Vagina (tissue), 2 donors: ENCODE results near the gene PCDHGA1.

Experiments
- POLR2A ChIP-seq, 2 donors: fragments of 450-650 bp; IDR thresholded peaks; one replicate each; pipeline ENCODE4 v1.6.1; 2017; ENCODE audit warnings: antibody characterized with exemption in 2 of 2, mild to moderate bottlenecking in 2 of 2, moderate library complexity in 2 of 2
- TF ChIP-seq, protein P1 (sequence below), 3 experiments: fragments of 450-650 bp in 2 of 3; fragments of 200-600 bp in 1 of 3; sonication (generic) in 1 of 3; IDR thresholded peaks; one replicate each; pipeline ENCODE4 v1.5.1; 2017 to 2019; ENCODE audit warnings: antibody characterized with exemption in 3 of 3, mild to moderate bottlenecking in 2 of 3, moderate library complexity in 2 of 3

DNA sequence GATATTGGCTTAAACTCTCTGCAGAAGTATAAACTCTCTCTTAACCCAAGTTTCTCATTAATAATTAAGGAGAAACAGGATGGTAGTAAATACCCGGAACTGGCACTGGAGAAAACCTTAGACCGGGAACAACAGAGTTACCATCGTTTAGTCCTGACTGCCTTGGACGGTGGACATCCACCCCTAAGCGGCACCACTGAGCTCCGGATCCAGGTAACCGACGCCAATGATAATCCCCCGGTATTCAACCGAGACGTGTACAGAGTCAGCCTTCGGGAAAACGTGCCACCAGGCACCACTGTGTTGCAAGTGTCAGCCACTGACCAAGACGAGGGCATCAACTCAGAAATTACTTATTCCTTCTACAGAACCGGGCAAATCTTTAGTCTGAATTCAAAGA lies 68.3 kb downstream of the PCDHGA1 start:
- TF ChIP-seq, protein P1, sequence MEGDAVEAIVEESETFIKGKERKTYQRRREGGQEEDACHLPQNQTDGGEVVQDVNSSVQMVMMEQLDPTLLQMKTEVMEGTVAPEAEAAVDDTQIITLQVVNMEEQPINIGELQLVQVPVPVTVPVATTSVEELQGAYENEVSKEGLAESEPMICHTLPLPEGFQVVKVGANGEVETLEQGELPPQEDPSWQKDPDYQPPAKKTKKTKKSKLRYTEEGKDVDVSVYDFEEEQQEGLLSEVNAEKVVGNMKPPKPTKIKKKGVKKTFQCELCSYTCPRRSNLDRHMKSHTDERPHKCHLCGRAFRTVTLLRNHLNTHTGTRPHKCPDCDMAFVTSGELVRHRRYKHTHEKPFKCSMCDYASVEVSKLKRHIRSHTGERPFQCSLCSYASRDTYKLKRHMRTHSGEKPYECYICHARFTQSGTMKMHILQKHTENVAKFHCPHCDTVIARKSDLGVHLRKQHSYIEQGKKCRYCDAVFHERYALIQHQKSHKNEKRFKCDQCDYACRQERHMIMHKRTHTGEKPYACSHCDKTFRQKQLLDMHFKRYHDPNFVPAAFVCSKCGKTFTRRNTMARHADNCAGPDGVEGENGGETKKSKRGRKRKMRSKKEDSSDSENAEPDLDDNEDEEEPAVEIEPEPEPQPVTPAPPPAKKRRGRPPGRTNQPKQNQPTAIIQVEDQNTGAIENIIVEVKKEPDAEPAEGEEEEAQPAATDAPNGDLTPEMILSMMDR (IDR thresholded peaks at IDR 0.05): no peak
- no peak for TF ChIP-seq POLR2A (IDR thresholded peaks at IDR 0.05)
